Heart left ventricle (tissue), 13 donors: ENCODE results near the gene CRMP1.

ENCODE experiments used
- CTCF ChIP-seq, 12 donors: fragments of 200-600 bp; sonication (generic) in 4 of 12; IDR thresholded peaks; one replicate each; pipeline versions ENCODE4 v1.5.0 to v1.8.0; 2018 to 2022; ENCODE audit warnings: antibody characterized with exemption in 12 of 12, mild to moderate bottlenecking in 5 of 12
- POLR2A ChIP-seq, 2 donors: fragments of 450-650 bp; IDR thresholded peaks; one replicate each; pipeline ENCODE4 v1.6.1; 2017; ENCODE audit warnings: antibody characterized with exemption in 2 of 2, mild to moderate bottlenecking in 2 of 2, moderate library complexity in 2 of 2
- donor health status: ischemic (EF 13 %, LVEDD 7.1; RV severe dilation, severe dysfunction).
- donor health status: DM: no; HTN: yes; CAD: no.
- donor health status: DM: no; HTN: no; CAD: no.
- donor health status: ischemic (EF 25% LVEDD 6.9; RV normal size, moderate dysfunction).
- donor health status: ischemic (EF 25% LVEDD 5.7; RV mildly dilated, moderate dysfunction).
- donor health status: ischemic (EF 35%, LVEDD 5.7; RV mildly dilated, moderate dysfunction).
- donor health status: nonischemic (EF 11% LVEDD 7.7; RV severe dilation, severe dysfunction).
- donor health status: DM: yes; HTN: yes; CAD: no.
- donor health status: PGD.
- donor health status: ischemic (EF 29% LVEDD 5.4; RV normal size, mild dysfunction).
- donor health status: nonischemic (EF 23%, LVEDD 6.1; RV moderate dilation, normal function).

DNA sequence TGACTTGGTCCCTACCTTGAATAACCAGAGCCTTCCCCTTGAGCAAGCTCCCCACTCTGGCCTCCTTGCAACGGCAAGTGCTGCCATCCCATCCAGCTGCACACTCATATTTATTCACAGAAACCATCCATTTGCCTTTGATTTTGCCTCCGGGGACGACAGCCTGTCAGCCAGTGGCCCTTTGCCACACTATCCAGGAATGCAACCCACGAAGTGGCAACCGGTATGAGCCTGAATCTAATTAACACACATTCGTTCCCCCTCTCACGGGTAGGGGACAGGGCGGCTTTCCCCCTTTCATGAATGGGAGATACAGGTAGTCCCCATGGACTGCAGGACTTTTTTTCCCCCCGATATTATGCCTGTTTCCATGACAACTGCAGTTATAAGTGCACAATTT lies 15.5 kb downstream of the CRMP1 start:
- no peak for TF ChIP-seq CTCF (IDR thresholded peaks at IDR 0.05)
- no peak for TF ChIP-seq POLR2A (IDR thresholded peaks at IDR 0.05)
